Measurements from ENCODE around the gene BBS4.
"Not testable (repeated sequence)": the region's sequence is repeated elsewhere in the genome, so short reads cannot be mapped to it uniquely, and the experiment has no call there.

GRCh38 chr15:72725851-72726250, 39.8 kb downstream of the BBS4 start:
- TF ChIP-seq CTCF (IDR thresholded peaks at IDR 0.05); EZH2 (IDR thresholded peaks at IDR 0.05; ENCODE audit: borderline replicate concordance, insufficient read depth, low read depth, low read length, poor library complexity, severe bottlenecking): not testable (repeated sequence)
